ENCODE results near the gene EEF1AKMT1.
"Not testable (repeated sequence)": the region's sequence is repeated elsewhere in the genome, so short reads cannot be mapped to it uniquely, and the experiment has no call there.

EEF1AKMT1 gene

DNA sequence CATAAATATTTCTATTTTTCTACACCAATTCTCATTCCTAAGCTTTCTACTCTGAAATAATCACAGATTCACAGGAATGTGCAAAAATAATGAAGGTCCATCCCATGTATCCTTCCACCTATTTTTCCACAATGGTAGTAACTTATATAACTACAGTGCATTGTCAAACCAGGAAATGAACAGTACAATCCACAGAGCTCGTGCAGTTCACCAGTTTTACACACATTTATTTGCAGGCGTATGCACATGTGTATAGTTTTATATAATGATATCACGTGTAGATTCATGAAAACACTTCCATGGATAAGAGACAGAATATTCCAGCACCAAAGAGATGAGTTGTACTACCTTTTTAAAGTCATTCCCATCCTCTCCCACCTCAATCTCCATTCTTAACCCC, 12.9 kb downstream of the EEF1AKMT1 start:
- TF ChIP-seq, protein P1, sequence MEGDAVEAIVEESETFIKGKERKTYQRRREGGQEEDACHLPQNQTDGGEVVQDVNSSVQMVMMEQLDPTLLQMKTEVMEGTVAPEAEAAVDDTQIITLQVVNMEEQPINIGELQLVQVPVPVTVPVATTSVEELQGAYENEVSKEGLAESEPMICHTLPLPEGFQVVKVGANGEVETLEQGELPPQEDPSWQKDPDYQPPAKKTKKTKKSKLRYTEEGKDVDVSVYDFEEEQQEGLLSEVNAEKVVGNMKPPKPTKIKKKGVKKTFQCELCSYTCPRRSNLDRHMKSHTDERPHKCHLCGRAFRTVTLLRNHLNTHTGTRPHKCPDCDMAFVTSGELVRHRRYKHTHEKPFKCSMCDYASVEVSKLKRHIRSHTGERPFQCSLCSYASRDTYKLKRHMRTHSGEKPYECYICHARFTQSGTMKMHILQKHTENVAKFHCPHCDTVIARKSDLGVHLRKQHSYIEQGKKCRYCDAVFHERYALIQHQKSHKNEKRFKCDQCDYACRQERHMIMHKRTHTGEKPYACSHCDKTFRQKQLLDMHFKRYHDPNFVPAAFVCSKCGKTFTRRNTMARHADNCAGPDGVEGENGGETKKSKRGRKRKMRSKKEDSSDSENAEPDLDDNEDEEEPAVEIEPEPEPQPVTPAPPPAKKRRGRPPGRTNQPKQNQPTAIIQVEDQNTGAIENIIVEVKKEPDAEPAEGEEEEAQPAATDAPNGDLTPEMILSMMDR (conservative IDR thresholded peaks at IDR 0.05), result no peak
- no peak overlapping the region for H3K27ac ChIP-seq

- TF ChIP-seq, protein P1 (conservative IDR thresholded peaks at IDR 0.05), result no peak
- no peak overlapping the region for H3K27ac ChIP-seq
These were observed 19.8 kb downstream of the EEF1AKMT1 start for GRCh38 chr13:20754009-20754408.

DNA sequence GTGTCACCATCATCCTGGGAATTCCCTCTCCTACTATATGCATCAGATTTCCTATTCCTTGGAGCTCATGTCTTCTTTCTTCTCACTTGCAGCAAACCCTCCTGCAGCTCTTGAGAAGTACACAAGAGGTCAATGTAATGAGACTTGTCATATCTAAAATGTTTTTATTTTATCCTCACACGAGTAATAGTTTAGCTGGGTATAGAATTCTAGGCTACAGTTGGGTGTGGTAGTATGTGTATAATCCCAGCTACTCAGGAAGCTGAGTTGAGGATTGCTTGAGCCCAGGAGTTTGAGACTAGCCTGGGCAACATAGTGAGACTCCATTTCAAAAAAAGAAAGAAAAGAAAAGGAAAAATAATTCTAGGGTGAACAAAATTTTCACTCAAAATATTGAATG, 24.4 kb downstream of the EEF1AKMT1 start:
- TF ChIP-seq, protein P1 (conservative IDR thresholded peaks at IDR 0.05), result no peak
- H3K27ac ChIP-seq, result no peak overlapping the region

DNA sequence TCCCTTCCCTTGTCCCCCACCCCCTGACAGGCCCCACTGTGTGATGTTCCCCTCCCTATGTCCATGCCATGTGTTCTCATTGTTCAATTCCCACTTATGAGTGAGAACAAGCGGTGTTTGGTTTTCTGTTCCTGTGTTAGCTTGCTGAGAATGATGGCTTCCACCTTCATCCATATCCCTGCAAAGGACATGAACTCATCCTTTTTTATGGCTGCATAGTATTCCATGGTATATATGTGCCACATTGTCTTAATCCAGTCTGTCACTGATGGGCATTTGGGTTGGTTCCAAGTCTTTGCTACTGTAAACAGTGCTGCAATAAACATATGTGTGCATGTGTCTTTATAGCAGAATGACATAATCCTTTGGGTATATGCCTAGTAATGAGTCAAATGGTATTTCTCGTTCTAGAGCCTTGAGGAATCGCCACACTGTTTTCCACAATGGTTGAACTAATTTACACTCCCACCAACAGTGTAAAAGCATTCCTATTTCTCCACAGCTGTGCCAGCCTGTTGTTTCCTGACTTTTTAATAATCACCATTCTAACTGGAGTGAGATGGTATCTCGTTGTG, 29.8 kb downstream of the EEF1AKMT1 start:
- not testable (repeated sequence) for H3K27ac ChIP-seq

DNA sequence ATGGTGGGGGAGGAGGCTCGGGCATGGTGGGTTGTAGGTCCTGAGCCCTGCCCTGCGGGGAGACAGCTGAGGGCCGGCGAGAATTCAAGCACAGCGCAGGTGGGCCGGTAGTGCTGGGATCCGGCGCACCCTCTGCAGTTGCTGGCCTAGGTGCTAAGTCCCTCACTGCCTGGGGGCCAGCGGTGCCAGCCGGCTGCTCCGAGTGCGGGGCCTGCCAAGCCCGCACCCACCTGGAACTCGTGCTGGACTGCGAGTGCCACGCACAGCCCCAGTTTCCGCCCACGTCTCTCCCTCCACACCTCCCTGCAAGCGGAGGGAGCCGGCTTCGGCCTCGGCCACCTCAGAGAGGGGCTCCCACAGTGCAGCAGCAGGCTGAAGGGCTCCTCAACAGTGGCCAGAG, 33.7 kb downstream of the EEF1AKMT1 start:
- TF ChIP-seq, protein P1 (conservative IDR thresholded peaks at IDR 0.05), result no peak
- no peak overlapping the region for H3K27ac ChIP-seq

DNA sequence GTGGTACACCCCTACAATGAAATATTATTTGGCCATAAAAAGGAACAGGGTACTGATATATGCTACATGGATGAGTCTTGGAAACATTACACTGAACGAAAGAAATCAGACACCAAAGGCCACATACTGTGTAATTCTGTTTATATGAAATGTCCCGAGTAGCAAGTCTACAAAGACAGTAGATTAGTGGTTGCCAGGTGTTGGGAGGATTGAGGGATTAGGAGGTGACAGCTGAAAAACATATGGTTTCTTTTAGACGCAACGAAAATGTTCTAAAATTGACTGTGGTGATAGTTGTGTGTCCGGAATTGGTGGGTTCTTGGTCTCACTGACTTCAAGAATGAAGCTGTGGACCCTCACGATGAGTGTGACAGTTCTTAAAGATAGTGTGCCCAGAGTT, 35.1 kb downstream of the EEF1AKMT1 start:
- H3K27ac ChIP-seq, result no peak overlapping the region

DNA sequence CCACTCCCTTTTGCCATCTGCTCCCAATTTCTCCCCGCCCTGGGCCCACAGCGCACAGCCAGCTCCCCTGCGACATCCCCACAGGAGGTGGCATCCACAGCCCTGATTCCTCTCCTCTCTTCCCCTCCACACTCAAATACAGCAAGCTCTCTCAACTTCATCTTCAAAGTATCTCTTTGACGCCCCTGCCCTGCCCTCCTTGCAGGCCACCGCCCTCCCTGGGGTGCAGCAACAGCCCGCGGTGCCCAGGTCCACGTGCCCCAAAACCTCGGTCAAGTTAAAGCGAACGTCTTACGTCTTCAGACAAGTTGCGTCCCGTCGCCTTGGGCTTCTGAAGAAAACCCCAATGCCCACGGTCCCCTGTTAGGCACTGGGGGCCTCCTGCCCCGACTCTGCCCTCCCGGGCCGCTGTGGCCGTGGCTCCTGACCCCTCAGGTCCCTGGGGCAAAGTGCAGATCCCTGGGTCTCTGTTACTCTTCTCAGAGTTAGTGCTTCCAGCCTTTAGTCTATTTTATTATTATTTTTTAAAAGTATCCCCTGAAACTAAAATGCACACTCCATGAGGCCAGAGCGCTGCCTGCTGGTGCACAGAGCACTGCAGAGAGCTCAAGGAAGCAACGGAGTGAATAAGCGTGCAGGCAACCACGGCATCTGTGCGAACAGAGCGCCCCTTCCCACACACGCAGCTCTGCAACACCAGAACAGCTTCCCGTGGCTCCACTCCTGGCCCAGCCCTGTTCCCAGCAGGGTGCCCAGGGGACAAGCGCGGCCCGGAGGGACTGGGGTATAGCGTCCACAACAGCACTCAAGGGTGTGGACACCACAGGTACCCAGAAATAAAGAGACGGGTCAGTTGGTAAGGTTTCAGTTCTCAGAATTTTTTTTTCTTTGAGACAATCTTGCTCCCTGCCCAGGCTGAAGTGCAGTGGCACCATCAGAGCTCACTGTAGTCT, 43.9 kb downstream of the EEF1AKMT1 start:
- TF ChIP-seq, protein P1 (conservative IDR thresholded peaks at IDR 0.05), result no peak
- H3K27ac ChIP-seq, result no peak overlapping the region

More for the DNA sequence above, 35.1 kb downstream of the EEF1AKMT1 start:
- TF ChIP-seq, protein P1 (conservative IDR thresholded peaks at IDR 0.05), result no peak
